GM18868 (cell line): ENCODE results near the gene LRP1B.
A peak's percentile ranks its signal among the peaks of the same experiment; 100 is the strongest.

Experiments used
- ATAC-seq: cut with Tn5 transposase; IDR thresholded peaks from one replicate; pipeline ENCODE4 v1.9.1; 2021; ENCODE audit warnings: mild to moderate bottlenecking, moderate library complexity; ENCODE audit not compliant: unreplicated experiment

The LRP1B gene

DNA sequence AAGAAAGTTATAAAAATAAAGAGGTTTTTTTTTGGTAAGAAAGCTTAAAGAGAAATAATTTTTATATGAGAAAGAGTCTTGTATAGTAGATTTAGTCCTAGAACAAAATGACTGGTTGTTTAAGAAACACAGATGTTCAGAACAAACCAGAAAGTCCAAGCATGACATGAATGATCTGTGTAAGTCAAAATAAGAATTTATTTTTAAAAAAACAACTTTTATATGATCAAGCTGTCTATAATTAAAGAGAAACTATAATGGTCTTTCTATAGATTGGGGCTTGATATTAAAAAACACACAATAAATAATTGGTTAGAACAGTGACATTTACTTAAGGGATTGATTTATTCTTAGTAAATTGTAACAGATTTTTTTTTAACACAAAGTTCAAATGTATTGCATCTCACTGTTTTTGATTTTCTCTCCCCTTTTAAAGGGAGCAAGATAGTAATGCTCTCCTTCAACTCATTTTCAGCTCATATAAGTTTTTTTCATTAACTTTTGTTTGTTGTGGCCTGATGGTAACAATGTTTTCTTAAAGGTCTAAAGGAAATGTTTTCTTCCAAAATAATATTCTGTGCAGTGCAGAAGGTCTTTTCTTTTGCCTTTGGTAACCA is 1256.8 kb downstream of the LRP1B start:
- no peak for ATAC-seq

- no peak for ATAC-seq
Measured at GRCh38 chr2:140869925-140870324, 1260.9 kb downstream of the LRP1B start.

DNA sequence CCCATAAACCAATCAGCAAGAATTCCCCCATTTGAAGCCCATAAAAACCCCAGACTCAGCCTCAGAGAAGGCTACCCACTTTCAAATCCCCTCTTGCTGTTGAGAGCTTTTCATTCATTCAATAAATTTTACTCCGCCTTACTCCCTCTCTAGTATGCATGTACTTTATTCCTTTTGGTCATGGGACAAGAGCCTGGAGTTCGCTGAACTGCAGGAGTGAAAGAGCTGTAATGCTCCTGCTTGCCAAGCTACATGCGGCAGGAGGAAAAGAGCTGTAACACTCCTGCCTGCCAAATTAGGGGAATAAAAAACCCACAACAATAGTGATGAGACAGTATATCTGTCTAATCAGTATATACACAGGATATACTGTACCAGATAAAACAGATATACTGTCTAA is 1261.7 kb downstream of the LRP1B start:
- no peak for ATAC-seq

GRCh38 chr2:140865837-140866236 is 1265.0 kb downstream of the LRP1B start:
- no peak for ATAC-seq

DNA sequence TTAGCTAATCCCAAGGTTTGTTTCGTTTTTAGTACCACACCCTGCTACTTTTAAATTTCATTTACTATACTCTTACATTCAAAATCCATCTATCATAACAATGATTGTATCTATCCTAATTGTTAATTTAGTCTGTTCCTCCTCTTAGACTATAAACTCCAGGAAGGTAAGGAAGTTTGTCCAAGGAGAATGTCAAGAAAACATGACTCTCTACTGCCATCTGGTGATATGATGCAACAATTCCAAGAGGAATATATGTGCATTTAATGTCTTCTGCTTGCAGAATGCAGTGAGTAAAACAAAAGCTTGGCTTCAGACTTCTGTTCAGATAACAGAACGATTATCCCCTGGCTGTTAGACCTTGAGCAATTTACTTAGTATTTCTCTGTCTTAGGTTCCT is 1267.1 kb downstream of the LRP1B start:
- peak; percentile 79 for ATAC-seq

DNA sequence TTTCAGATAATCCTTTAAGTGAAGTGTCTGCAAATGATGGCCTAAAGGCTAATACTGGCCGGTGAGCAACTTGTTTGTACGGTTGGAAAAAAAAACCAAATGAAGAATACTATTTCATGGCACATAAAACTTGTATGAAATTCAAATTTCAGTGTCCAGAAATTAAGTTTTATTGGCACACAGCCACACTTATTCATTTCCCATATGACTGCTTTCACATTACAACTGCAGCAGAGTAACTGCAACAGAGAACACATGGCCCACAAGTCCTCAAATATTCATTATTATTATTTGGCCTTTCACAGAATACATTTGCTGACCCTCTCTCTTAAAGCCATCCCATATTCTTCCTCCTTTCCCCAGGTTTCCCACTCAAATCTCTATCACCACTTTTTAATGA is 1268.6 kb downstream of the LRP1B start:
- ATAC-seq = no peak

DNA sequence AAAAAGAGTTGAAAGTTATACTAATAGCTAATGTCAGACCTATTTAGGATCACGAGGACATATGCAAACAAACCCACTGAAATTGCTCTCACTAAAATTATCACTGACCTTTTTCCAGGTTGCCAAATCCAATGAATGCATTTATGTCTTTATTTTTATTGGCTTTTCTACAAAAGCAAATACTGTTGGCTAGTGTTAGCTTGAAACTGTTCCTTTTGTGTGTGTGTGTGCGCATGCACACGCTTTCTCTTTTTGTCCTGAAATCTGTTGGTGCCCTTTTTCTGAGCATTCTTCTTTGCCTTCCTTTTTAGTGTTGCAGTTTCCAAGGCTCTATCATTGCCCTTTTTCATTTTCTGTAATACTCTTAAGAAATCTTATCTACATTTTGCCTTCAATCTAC is 1269.2 kb downstream of the LRP1B start:
- ATAC-seq = no peak

DNA sequence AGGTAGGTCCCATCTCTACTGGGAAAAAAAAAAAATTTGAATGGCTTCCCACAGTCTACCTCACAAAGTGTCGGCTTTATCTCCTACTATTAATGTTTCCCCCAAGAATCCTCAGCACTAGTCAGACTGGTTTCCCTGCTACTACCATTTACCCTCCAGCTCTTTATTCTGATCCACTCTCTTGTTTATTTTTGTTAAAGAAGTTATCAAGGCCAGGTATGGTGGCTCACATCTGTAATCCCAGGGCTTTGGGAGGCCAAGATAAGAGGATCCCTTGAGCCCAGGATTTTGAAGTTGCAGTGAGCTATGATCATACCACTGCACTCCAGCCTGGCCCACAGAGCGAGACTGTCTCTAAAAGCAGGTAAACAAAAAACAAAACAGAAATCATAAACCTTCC is 1275.3 kb downstream of the LRP1B start:
- ATAC-seq = no peak

DNA sequence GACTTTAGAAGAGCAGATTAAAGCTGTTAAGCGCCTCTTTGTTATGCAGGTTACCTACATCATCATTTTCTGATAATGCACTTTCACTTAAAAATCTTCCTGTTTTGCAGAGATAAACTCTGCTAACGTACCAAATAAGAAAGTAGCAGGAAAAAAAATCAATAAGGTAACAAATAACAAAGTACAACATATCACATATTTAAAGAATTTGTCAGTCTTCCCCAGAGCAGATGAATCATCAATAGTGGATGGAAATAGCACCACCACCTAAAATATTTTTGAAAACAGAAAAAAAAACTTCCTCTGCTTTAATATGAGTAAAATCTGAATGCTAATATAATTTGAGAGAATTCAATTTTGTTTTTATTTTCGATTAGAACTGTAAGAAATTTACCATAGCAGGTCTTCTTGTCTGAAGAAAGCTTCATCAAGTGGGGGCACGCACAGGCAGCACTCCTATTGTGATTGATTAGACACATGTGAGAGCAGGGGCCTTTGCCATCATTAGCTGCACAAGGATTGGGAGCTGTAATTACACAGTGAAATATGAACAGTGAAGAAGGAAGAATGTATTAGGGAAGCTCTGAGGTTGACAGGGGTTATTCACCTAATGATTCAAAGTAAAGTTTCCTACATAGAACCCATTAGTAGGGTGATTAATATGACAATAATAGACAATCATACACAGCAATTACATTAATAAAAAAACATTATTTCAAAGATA is 1279.4 kb downstream of the LRP1B start:
- ATAC-seq = no peak

- ATAC-seq = no peak
Measured at GRCh38 chr2:140843186-140843585, 1287.6 kb downstream of the LRP1B start.

- no peak for ATAC-seq
Measured at GRCh38 chr2:140842110-140842509, 1288.7 kb downstream of the LRP1B start.

DNA sequence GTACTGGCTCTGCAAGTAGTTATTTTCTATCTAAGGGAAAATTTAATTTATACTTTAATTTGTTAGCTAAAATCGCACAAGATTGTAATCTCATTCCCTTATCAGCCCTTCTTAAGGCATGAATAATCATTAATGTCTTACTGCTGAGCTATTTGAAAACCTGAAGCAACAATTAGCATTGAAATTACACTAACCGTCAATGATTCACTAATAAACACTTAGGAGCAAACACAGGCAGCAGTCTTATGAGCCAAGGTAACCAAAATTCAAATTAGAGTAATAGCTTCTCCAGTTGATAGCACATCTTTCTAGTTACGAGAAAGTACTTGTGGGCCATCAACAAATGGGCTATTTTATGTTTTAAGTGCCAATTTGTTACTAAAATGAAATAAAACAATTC is 1289.7 kb downstream of the LRP1B start:
- no peak for ATAC-seq

GRCh38 chr2:140836826-140837225 is 1294.0 kb downstream of the LRP1B start:
- ATAC-seq = no peak

DNA sequence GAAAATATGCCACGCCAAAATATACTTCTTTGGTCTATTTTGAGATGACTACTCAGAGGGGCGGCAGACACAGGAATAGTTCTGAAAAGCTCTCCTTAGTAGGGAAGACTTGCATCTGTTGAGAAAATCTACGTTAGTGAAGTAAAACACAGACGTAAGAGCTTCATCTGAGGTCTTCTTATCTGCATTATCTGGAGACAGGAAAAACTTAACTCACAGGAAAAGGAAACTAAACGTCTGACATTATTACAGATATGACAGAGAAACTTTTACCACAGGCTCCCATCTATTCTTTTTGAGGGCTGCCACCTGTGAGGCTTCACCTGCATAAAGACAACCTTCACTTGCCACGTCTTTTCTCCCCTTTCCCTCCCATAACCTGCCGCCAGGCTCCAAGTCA is 1295.7 kb downstream of the LRP1B start:
- no peak for ATAC-seq

DNA sequence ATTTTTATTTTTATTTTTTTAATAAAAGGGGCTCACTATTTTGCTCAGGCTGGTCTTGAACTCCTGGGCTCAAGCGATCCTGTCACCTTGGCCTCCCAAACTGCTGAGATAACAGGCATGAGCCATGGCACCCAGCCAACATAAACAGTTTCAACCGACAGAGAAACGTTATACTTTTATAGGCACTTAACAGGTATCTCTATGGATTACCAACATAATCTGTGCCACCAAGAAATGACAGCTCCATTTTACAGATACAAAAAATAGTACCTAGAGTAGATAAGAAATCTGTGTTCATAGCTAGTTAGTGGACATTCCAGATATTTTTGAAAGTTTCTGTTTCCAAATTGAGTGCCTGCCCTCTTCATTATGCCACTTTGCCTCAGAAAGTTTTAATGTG is 1316.7 kb downstream of the LRP1B start:
- no peak for ATAC-seq

- peak; percentile 83 for ATAC-seq
Measured at GRCh38 chr2:140808820-140809219, 1322.0 kb downstream of the LRP1B start.

DNA sequence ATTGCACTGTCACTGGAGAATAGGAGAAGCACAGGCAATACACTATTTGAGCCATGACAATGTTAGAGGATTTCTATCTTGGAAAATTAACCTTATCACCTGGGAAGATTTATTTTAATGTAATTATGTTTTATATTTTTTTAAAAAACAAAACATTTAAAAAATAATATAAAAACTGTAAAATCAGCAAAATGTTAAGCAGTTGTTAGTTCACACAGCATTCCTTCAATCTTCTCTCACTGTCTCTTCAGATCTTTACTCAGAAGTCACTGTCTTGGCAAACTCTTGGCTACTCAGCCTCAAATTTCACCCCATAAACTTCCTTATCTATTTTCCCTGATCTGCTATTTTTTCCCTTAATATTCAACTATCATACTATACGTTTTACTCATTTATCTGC is 1322.6 kb downstream of the LRP1B start:
- no peak for ATAC-seq

- no peak for ATAC-seq
Measured at GRCh38 chr2:140804700-140805260, 1326.0 kb downstream of the LRP1B start.

- no peak for ATAC-seq
Measured at GRCh38 chr2:140801311-140801710, 1329.5 kb downstream of the LRP1B start.

GRCh38 chr2:140797718-140798117 is 1333.1 kb downstream of the LRP1B start:
- ATAC-seq = peak; percentile 94

- no peak for ATAC-seq
Measured at GRCh38 chr2:140791802-140792201, 1339.0 kb downstream of the LRP1B start.

DNA sequence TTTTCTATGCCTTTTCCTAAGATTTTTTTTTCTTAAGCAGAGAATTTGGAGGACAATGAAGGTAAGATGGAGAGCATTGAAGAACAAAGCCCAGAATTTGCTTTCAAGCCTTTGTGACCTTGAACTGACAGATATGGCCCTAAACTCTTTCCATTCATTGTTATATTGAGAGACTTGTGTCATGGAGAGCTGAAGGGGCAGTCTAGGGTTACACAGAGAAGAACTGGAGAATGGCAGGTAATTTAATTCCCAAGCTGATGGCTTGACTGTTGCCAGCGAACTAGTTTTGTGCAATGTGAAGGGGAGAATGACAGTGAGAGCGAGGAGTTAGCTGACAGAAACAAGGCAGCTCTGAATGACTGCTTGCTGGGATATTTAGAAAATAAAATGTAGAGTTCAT is 1344.2 kb downstream of the LRP1B start:
- ATAC-seq = no peak
